Stimulated activated CD4-positive, alpha-beta T cell treated with anti-CD3 and anti-CD28 coated beads, Interleukin-12 subunit alpha, Interleukin-12 subunit beta, amount 100 ng/mL, for 24 hours (primary cell): ENCODE results near the gene SPG7.
A peak's percentile ranks its signal among the peaks of the same experiment; 100 is the strongest.

ENCODE experiments used
- DNase-seq, 2 experiments: peaks; one replicate each; pipeline ENCODE4 v3.0.0-alpha.2; 2020; ENCODE audit warnings: low read depth in 2 of 2

The SPG7 gene

GRCh38 chr16:89485701-89486246 lies 22.4 kb upstream of the SPG7 start:
- DNase-seq: no peak

GRCh38 chr16:89489040-89489897 lies 18.9 kb upstream of the SPG7 start:
- DNase-seq: peak; percentile 58 to 70

- DNase-seq: no peak
Measured at GRCh38 chr16:89489898-89490438, 18.2 kb upstream of the SPG7 start.

- DNase-seq: peak; percentile 97
Measured at GRCh38 chr16:89490439-89491237, 17.6 kb upstream of the SPG7 start, which contains the start of gene ANKRD11. ANKRD11 (minus strand) TSS chr16:89490561; CDS start chr16:89317019, 173,542 bp downstream.

GRCh38 chr16:89491238-89491869 lies 16.8 kb upstream of the SPG7 start:
- DNase-seq: no peak

- DNase-seq: no peak
Measured at GRCh38 chr16:89491974-89492687, 16.1 kb upstream of the SPG7 start.

GRCh38 chr16:89493776-89494175 lies 14.4 kb upstream of the SPG7 start:
- no peak for DNase-seq

- no peak for DNase-seq
Measured at GRCh38 chr16:89495121-89495520, 13.1 kb upstream of the SPG7 start.

GRCh38 chr16:89498839-89499238 lies 9.4 kb upstream of the SPG7 start:
- DNase-seq: no peak

GRCh38 chr16:89499767-89500166 lies 8.4 kb upstream of the SPG7 start:
- DNase-seq: no peak

- DNase-seq: no peak
Measured at GRCh38 chr16:89502081-89502843, 5.9 kb upstream of the SPG7 start.

GRCh38 chr16:89504091-89504490 lies 4.1 kb upstream of the SPG7 start:
- DNase-seq: no peak

- DNase-seq: peak; percentile 84 to 85
Measured at GRCh38 chr16:89505204-89506112, 2.7 kb upstream of the SPG7 start.

GRCh38 chr16:89506113-89506504 lies 2.1 kb upstream of the SPG7 start:
- no peak for DNase-seq

GRCh38 chr16:89506791-89507191 lies 1.4 kb upstream of the SPG7 start:
- DNase-seq: no peak

GRCh38 chr16:89507214-89507833 lies 879 bp upstream of the SPG7 start:
- no peak for DNase-seq

GRCh38 chr16:89510526-89510925 lies 2.3 kb downstream of the SPG7 start:
- DNase-seq: no peak

- DNase-seq: no peak
Measured at GRCh38 chr16:89511374-89511773, 3.2 kb downstream of the SPG7 start.

- no peak for DNase-seq
Measured at GRCh38 chr16:89512453-89512852, 4.2 kb downstream of the SPG7 start.
